A549 (cell line): ENCODE measurements around the gene FAM118A.

Experiments used
- ESRRA ChIP-seq: fragments of 150-350 bp; IDR thresholded peaks from 2 replicates; pipeline ENCODE4 v1.6.1; 2014; ENCODE audit warnings: mild to moderate bottlenecking, low read length, borderline replicate concordance
- RARB ChIP-seq: fragments of 250-450 bp; sonication (Bioruptor Pico); IDR thresholded peaks from 2 replicates; pipeline ENCODE4 v1.8.0; 2021; ENCODE audit warnings: mild to moderate bottlenecking, moderate library complexity

- TF ChIP-seq ESRRA (no peak), RARB (no peak)
Observed at GRCh38 chr22:45314786-45315185, 5.1 kb downstream of the FAM118A start.
